Measurements from ENCODE around the gene SUGP1. TPM values are rescaled to one million over a fixed set of nuclear protein-coding genes. Genes with fewer than 3 reads are reported as not detected.

The SUGP1 gene
- polyA plus RNA-seq, 1 donor (not counting 4 experiments of a cell fraction or from before 2014, with no cell fraction given), result 28.6 TPM

- H3K9ac ChIP-seq (ENCODE audit: control insufficient read depth, extremely low read depth, insufficient read depth, low read length), result no peak overlapping the region
Observed at GRCh38 chr19:19271828-19272599, 48.3 kb downstream of the SUGP1 start.

GRCh38 chr19:19270749-19271571, 49.3 kb downstream of the SUGP1 start:
- Histone ChIP-seq H3K36me3 (ENCODE audit: control insufficient read depth in 2 of 2, extremely low read depth in 1 of 2, insufficient read depth in 2 of 2, low read length in 2 of 2) (no peaks in the 10 kb centered on the region), H3K27me3 (ENCODE audit: control insufficient read depth, extremely low read depth, insufficient read depth, low read length) (peaks cover 16% of the 10 kb centered on the region), H3K9ac (ENCODE audit: control insufficient read depth, extremely low read depth, insufficient read depth, low read length) (no peak overlapping the region), H3K79me2 (ENCODE audit: control insufficient read depth, insufficient read depth, low read length) (no peaks in the 10 kb centered on the region), H3K27ac (ENCODE audit: control insufficient read depth, insufficient read depth, low read length) (no peak overlapping the region), H3K9me3 (ENCODE audit: control insufficient read depth, low read depth, low read length) (no peaks in the 10 kb centered on the region), H3K4me1 (ENCODE audit: control insufficient read depth, extremely low read depth, insufficient read depth, low read length) (no peaks in the 10 kb centered on the region), H4K20me1 (ENCODE audit: control insufficient read depth, extremely low read depth, insufficient read depth, low read length) (no peaks in the 10 kb centered on the region), H3K4me2 (ENCODE audit: control insufficient read depth, extremely low read depth, insufficient read depth, low read depth, low read length) (no peak overlapping the region), H3K4me3 (ENCODE audit: control insufficient read depth in 2 of 3, extremely low read depth in 1 of 3, insufficient read depth in 2 of 3, low read depth in 1 of 3, low read length in 3 of 3) (no peak overlapping the region), H3K9me1 (ENCODE audit: control insufficient read depth, extremely low read depth, insufficient read depth, low read length) (no peaks in the 10 kb centered on the region), H2AFZ (ENCODE audit: control insufficient read depth, low read length) (no peak overlapping the region)
- FAIRE-seq (no peak), DNase-seq (ENCODE audit: low read depth, low spot score) (no peak)
- dilution Hi-C loops (cut with MboI; ENCODE audit: extremely low pct_ligation_motif_present, low sequenced_read_pairs), result no loop called here
- TF ChIP-seq EZH2 (IDR thresholded peaks at IDR 0.05; ENCODE audit: low read length) (no peak), CTCF (optimal IDR thresholded peaks at IDR 0.05 in 1 of 3, IDR thresholded peaks at IDR 0.05 in 1 of 3, conservative IDR thresholded peaks at IDR 0.05 in 1 of 3; ENCODE audit: extremely low read depth in 1 of 3, insufficient read depth in 2 of 3, low read length in 3 of 3) (no peak)

More at GRCh38 chr19:19271828-19272599, 48.3 kb downstream of the SUGP1 start:
- peaks cover 3 to 4% of the 10 kb centered on the region in 2 experiments for H3K36me3 ChIP-seq (ENCODE audit: control insufficient read depth in 2 of 2, extremely low read depth in 1 of 2, insufficient read depth in 2 of 2, low read length in 2 of 2)
- H3K4me1 ChIP-seq (ENCODE audit: control insufficient read depth, extremely low read depth, insufficient read depth, low read length), result no peaks in the 10 kb centered on the region
- no peak overlapping the region for H3K27ac ChIP-seq (ENCODE audit: control insufficient read depth, insufficient read depth, low read length)
- H3K4me2 ChIP-seq (ENCODE audit: control insufficient read depth, extremely low read depth, insufficient read depth, low read depth, low read length), result no peak overlapping the region
- H2AFZ ChIP-seq (ENCODE audit: control insufficient read depth, low read length), result no peak overlapping the region
- H3K27me3 ChIP-seq (ENCODE audit: control insufficient read depth, extremely low read depth, insufficient read depth, low read length), result peaks cover 16% of the 10 kb centered on the region
- H3K79me2 ChIP-seq (ENCODE audit: control insufficient read depth, insufficient read depth, low read length), result no peaks in the 10 kb centered on the region
- no peaks in the 10 kb centered on the region for H3K9me1 ChIP-seq (ENCODE audit: control insufficient read depth, extremely low read depth, insufficient read depth, low read length)
- dilution Hi-C loops (cut with MboI; ENCODE audit: extremely low pct_ligation_motif_present, low sequenced_read_pairs), result no loop called here
- H3K4me3 ChIP-seq (ENCODE audit: control insufficient read depth in 2 of 3, extremely low read depth in 1 of 3, insufficient read depth in 2 of 3, low read depth in 1 of 3, low read length in 3 of 3), result no peak overlapping the region
- FAIRE-seq (no peak), DNase-seq (ENCODE audit: low read depth, low spot score) (no peak)
- peaks cover 3% of the 10 kb centered on the region for H4K20me1 ChIP-seq (ENCODE audit: control insufficient read depth, extremely low read depth, insufficient read depth, low read length)
- TF ChIP-seq EZH2 (IDR thresholded peaks at IDR 0.05; ENCODE audit: low read length) (no peak), CTCF (optimal IDR thresholded peaks at IDR 0.05 in 1 of 3, IDR thresholded peaks at IDR 0.05 in 1 of 3, conservative IDR thresholded peaks at IDR 0.05 in 1 of 3; ENCODE audit: extremely low read depth in 1 of 3, insufficient read depth in 2 of 3, low read length in 3 of 3) (no peak)
- H3K9me3 ChIP-seq (ENCODE audit: control insufficient read depth, low read depth, low read length), result no peaks in the 10 kb centered on the region
